Suprapubic skin (tissue), 3 donors: ENCODE data around the gene ANGEL1.

ENCODE experiments used
- POLR2A ChIP-seq, 2 donors: fragments of 450-650 bp; IDR thresholded peaks; one replicate each; pipeline ENCODE4 v1.6.1; 2017; ENCODE audit warnings: antibody characterized with exemption in 2 of 2, mild to moderate bottlenecking in 2 of 2, moderate library complexity in 2 of 2
- TF ChIP-seq, protein P1 (sequence below), 2 donors: fragments of 200-600 bp in 1 of 2; fragments of 450-650 bp in 1 of 2; sonication (generic) in 1 of 2; IDR thresholded peaks; one replicate each; pipeline ENCODE4 v1.5.1; 2016 to 2019; ENCODE audit warnings: antibody characterized with exemption in 2 of 2, mild to moderate bottlenecking in 1 of 2, moderate library complexity in 1 of 2

DNA sequence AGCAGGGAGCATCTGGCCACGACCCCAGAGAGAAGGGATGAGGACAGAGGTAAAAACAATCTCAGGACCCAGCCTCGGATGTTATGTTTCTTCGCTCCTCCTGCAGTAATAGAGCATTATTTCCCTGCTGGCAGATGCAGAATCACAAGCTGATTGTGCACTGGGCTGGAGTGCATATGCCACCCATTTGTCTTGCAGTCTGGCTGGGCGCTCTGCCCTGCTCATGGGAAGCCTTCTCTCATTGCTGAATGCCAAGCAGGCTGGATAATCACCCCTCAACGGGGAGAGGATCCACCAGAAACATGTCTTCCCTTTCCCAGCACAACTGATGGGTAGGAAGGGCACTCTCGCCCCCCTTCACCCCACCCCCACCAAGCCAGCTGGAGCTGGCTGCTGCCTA, 59.9 kb downstream of the ANGEL1 start:
- no peak for TF ChIP-seq POLR2A (IDR thresholded peaks at IDR 0.05)
- TF ChIP-seq, protein P1, sequence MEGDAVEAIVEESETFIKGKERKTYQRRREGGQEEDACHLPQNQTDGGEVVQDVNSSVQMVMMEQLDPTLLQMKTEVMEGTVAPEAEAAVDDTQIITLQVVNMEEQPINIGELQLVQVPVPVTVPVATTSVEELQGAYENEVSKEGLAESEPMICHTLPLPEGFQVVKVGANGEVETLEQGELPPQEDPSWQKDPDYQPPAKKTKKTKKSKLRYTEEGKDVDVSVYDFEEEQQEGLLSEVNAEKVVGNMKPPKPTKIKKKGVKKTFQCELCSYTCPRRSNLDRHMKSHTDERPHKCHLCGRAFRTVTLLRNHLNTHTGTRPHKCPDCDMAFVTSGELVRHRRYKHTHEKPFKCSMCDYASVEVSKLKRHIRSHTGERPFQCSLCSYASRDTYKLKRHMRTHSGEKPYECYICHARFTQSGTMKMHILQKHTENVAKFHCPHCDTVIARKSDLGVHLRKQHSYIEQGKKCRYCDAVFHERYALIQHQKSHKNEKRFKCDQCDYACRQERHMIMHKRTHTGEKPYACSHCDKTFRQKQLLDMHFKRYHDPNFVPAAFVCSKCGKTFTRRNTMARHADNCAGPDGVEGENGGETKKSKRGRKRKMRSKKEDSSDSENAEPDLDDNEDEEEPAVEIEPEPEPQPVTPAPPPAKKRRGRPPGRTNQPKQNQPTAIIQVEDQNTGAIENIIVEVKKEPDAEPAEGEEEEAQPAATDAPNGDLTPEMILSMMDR (IDR thresholded peaks at IDR 0.05), result no peak
